GM19238 (cell line): Measurements from ENCODE around the gene KCNN3.

Experiments used
- DNase-seq: peaks from one replicate; pipeline ENCODE4 v3.0.0; 2011; ENCODE audit warnings: low spot score; ENCODE audit not compliant: insufficient read length

Gene KCNN3

DNA sequence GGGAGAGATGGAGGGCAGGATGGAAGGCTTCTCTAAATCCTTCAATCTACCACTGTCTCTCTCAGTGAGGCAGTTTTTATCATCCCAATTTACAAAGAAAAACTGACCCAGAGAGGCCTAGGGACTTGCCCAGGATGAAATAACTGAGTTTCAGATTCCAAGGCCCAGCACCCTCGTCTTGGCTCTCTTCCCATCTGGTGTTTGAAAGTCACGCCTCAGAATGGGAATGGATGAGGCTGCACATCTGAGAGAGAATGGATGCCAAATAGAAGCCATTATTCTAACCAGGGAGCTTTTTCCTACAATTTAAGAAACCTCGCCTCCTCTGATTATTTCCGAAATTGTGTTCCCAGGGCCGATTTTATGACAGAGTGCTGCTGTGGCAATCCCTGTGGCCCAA, 10.6 kb upstream of the KCNN3 start:
- no peak for DNase-seq

DNA sequence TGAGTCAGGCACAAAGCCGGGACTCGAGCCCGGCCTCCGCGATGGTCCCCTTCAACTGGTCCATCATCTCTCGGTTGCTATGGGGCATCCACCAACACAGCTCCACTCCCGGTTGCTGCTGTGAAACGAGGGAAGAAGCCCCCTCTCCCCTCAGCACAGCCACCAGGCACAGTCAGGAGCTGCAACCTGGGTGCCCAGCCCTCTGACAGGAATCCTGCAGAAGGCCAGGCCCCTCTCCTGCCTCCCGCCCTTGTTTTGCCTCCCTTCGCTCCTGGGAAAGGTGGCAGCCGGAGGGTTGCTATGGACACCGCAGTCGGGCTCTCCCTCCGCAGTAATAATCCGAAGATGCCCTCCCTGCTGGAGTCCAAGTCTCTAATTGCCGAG, 8.9 kb upstream of the KCNN3 start:
- DNase-seq: no peak

- peak; percentile 66 for DNase-seq
These were observed 8.4 kb upstream of the KCNN3 start for GRCh38 chr1:154878371-154879037.

- no peak for DNase-seq
These were observed 7.4 kb upstream of the KCNN3 start for GRCh38 chr1:154877370-154877974.

DNA sequence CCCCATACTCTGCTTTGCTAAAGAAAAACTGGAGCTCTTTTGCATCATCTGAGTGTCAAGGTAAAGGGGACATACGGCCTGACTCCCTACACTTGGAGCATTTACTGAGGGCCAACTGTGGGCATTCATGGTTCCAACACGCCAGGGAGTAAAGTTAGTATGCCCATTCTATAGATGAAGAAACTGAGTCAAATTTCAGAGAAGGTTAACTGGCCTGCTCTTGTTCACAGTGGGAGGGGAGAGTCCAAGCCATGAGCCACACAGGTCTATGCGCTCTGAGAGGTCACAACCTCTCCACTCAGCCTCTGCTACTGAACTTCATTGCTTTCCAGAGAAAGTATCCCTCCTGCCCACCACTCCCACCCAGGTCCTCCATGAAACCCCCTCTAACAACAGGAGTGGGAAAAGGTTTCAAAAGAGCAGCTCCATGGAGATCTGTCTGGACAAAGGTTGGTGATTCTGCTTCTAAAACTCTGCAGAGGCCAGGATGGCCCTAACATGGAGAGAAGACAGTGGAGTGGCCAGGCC, 6.8 kb upstream of the KCNN3 start:
- no peak for DNase-seq

- no peak for DNase-seq
These were observed 4.4 kb upstream of the KCNN3 start for GRCh38 chr1:154874465-154874864.

DNA sequence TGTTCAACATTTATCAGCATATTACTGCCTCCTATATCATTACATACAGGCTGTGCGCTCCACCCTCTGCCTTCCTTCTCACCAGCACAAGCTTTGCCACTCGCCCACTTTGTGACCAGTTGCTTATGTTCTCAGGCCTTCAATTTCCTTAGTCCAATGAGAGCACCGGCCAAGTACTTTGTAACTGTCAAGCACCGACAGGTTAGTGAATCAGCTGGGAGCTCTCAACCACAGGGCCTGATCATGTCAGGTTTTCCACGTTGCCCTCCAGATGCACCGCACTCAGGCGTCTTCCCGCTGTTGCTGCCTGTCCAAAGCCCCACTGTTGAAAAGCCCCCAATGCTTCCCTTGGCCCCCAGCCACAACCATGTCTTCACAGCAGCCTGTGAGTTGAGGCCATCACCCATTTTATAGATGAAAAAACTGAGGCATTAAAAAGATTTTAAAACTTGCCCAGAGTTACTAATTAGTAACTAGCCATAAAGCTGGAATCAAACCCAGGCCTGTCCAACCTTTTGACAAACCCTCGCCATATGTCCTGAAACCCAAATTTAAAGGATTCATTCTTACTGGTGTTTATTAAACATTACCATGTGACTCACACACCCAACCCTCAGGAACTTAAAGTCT, 3.4 kb upstream of the KCNN3 start:
- DNase-seq: no peak

- DNase-seq: no peak
These were observed 1.3 kb upstream of the KCNN3 start for GRCh38 chr1:154871374-154871773.

DNA sequence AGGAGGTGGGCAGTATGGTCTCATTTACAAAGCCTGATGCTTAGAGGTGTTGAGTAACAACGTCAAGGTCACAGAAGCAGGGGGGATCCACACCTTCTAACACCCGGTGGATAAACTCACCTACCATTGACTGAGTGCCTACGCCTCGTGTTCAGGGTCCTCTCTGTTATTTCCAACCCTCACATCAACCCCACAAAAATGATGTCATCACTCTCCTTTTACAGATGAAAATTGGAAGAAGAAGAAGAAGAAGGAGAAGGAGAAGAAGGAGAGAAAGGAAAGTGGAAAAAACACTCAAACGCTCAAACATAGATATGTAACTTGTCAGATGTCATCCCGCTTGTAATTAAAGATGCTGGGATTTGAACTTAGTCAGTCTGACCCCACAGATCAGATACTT, 653 bp upstream of the KCNN3 start:
- no peak for DNase-seq

GRCh38 chr1:154869351-154870114, 548 bp downstream of the KCNN3 start:
- no peak for DNase-seq

DNA sequence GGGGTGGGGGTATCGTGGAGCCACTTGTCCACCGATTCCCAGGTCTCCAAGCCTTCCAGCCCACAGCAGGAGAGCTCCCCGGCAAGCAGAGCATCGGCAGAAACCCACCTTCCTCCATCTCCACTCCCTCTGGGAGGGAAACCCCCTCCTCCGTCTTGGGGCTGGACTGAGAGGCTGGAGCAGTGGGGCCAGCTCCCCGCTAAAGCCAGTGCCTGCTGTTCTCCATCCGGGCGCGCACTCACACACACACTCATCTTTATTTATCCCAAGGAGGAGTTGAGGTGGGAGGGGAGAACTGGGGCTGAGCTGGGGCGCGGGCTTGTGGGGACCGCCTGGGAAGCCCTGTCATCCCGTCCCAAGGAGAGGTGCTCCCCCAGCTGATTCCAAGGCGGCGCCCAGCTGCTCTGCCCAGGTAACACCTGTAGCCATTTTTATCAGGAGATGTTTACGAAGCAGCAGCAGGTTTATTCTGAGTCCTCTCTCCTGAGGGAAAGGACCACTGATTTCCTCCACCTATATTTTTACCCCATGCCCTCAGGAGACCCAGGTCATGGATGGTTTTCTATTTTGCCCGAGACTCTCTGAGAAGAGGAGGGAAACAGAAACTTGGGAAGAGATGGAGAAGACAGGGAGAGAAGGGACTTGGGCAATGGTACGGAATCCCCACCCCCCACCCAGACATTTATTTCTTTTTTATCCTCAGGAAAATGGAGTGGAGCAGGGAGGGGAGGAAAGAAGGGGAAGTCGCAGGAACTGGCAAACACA, 2.1 kb downstream of the KCNN3 start:
- no peak for DNase-seq

GRCh38 chr1:154867064-154867825, 2.8 kb downstream of the KCNN3 start:
- no peak for DNase-seq

DNA sequence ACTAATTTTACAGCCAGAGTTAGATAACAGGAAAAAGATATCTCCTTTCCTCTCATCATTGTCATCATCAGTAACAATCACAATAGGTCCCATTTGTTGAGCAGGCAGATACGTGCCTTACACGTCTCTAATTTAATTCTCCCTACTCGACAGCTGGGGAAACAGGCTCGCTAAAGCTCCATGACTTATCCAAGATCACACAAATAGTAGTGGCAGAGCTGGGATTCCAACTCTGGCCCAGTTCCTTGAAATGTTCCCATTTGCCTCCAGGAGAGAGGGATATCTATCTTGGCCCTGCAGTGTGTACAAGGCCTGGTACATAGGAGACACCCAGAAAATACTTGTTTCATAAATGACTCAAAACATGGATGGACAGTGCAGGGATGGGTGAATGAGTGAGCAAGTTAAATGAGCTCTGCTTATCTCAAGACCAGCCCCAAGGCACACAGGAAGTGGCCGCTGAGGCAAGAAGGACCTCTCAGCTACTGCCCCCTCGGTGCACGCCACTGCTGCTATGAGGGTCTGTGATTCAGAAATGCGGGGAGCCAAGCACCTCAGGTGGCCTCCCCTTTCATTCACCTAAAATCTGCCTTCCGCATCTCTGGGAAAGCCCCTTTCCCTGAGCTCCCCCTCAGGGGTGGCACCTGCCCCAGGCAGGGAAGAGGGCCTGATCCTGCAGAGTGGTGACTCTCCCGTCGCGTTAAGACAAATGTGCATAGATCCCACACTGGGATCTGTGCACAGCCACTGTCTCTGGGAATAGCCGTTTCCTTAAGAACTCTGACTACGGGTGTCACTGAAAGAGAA, 3.6 kb downstream of the KCNN3 start:
- no peak for DNase-seq

DNA sequence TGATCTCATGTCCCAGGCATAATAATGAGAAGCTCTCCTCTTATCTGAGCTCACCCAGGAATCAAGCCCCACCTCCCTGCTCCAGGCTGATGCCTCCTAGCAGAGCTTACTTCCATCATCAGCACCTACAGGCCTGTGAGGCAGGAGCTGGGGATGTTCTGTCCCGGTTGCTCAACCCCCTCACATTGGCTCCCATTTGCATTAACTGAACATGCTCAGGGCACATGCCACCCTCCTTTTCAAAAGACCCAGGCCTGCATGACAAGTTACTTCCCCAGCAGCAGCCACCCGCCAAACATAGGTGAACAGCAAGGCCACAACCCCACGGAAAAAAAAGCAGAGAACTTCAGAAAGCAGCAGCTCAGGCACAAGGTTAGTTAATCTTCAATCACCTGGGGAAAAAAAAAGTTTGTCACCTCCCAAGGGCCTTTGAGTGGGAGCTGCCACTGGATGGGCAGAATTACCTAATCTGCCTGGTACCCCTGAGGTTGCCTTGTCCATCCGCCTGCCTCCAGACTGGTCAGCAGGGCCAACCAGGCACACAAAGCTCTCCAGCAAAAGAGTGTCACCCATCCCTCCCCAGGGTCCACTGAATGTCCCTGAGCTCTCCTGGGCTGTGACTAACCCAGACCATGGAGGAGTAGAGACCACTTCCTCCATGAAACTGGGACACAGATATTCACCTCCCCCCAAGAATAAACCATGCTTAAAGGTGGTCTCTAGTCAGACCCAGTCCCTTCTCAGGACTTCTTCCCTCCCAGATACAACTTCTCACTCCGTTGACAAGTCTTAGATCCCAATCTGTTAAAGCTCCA, 4.4 kb downstream of the KCNN3 start:
- no peak for DNase-seq

- no peak for DNase-seq
These were observed 5.7 kb downstream of the KCNN3 start for GRCh38 chr1:154864189-154864975.

- DNase-seq: no peak
These were observed 6.5 kb downstream of the KCNN3 start for GRCh38 chr1:154863315-154864174.

- no peak for DNase-seq
These were observed 7.2 kb downstream of the KCNN3 start for GRCh38 chr1:154862907-154863306.
